Smooth muscle cell (in vitro differentiated cells): ENCODE data around the gene CEACAM21. TPM values are rescaled to one million over a fixed set of nuclear protein-coding genes. Genes with fewer than 3 reads are reported as not detected.

ENCODE experiments used
- DNase-seq: peaks from one replicate; lab custom pipeline; 2025; ENCODE audit not compliant: unreplicated experiment; lab: John Stamatoyannopoulos, UW
- H2AFZ ChIP-seq: fragments of 200-600 bp; sonication (generic); 2 replicates; pipeline ENCODE4 v1.6.0; 2016; ENCODE audit warnings: antibody characterized with exemption, low read depth, mild to moderate bottlenecking
- H3F3A ChIP-seq: fragments of 200-600 bp; sonication (generic); 2 replicates; pipeline ENCODE4 v1.6.0; 2017; ENCODE audit warnings: antibody characterized with exemption, low read depth
- H3K27ac ChIP-seq: fragments of 200-600 bp; sonication (generic); 2 replicates; pipeline ENCODE4 v1.5.1; 2016; ENCODE audit warnings: low read depth, mild to moderate bottlenecking
- H3K27me3 ChIP-seq: fragments of 200-600 bp; sonication (generic); 2 replicates; pipeline ENCODE4 v1.6.1; 2016; ENCODE audit warnings: low read depth, mild to moderate bottlenecking
- H3K36me3 ChIP-seq: fragments of 200-600 bp; sonication (generic); 2 replicates; pipeline ENCODE4 v1.5.1; 2016; ENCODE audit warnings: low read depth
- H3K4me1 ChIP-seq: fragments of 200-600 bp; sonication (generic); 2 replicates; pipeline ENCODE4 v1.5.1; 2016; ENCODE audit warnings: low read depth
- H3K4me2 ChIP-seq: fragments of 200-600 bp; sonication (generic); 2 replicates; pipeline ENCODE4 v1.6.0; 2016; ENCODE audit warnings: mild to moderate bottlenecking
- H3K4me3 ChIP-seq: fragments of 200-600 bp; sonication (generic); 2 replicates; pipeline ENCODE4 v1.5.1; 2016; ENCODE audit warnings: mild to moderate bottlenecking
- H3K79me2 ChIP-seq: fragments of 200-600 bp; sonication (generic); 2 replicates; pipeline ENCODE4 v1.6.0; 2016; ENCODE audit warnings: low read depth, mild to moderate bottlenecking
- H3K9ac ChIP-seq: fragments of 200-600 bp; sonication (generic); 2 replicates; pipeline ENCODE4 v1.6.0; 2016; ENCODE audit warnings: low read depth
- H3K9me3 ChIP-seq: fragments of 200-600 bp; sonication (generic); replicated peaks from 2 replicates; pipeline ENCODE4 v1.5.1; 2016; ENCODE audit warnings: low read depth
- H4K20me1 ChIP-seq: fragments of 200-600 bp; sonication (generic); 2 replicates; pipeline ENCODE4 v1.6.0; 2016; ENCODE audit warnings: low read depth
- WGBS: methylation state at CpG from one replicate; pipeline ENCODE4 v1.1.7; 2016; ENCODE audit warnings: low lambda C conversion rate; 5-methylcytosine and 5-hydroxymethylcytosine counted together
- polyA plus RNA-seq: library from polyadenylated mRNA; unstranded; fragments of >200 nt; fragmentation: Nextera tagmentation; extraction: Ambion mirVana; gene quantifications from 2 replicates; pipeline ENCODE4 v1.2.1, GENCODE V29; 2016
- total RNA-seq: library from RNA; depleted of rRNA; stranded (reverse); fragments of >200 nt; gene quantifications from 2 replicates; pipeline ENCODE4 v1.2.3, GENCODE V29; 2014
- TF ChIP-seq, protein P1 (sequence below): fragments of 200-600 bp; sonication (generic); IDR thresholded peaks from 2 replicates; pipeline ENCODE4 v1.5.1; 2017; ENCODE audit warnings: borderline replicate concordance, mild to moderate bottlenecking, antibody characterized with exemption; ENCODE audit not compliant: insufficient read depth, poor library complexity, severe bottlenecking

CEACAM21 gene
- total and polyA plus RNA-seq, 2 experiments from 2014 or later: not detected

DNA sequence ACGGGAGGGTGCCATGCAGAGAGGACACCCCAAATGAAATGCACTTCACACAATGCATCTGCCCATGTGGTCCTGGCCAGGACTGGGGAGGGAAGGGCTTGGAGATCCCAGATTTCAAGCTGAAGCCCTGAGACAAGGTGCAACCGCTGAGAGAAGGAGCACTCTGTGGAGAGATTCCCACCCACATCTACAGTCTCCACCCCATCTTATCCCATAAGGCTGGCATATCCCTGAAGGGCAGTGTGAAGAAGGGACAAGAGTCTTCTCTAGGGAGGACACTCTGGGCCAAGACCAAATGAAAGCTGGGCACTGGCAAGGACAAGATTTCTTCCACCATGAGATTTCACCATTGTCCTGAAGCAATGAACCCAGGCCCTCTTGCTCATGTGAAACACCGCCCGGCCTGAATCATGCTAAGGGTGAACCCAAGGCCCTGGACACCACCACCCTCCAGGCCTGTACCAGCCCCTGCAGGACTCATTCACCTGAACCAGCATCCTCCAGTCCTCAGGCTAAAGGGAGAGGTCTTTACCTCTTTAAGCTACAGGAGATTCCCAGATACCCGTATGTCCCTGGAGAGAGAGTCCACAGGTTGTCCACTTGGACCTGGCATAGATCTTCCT is 30.4 kb downstream of the CEACAM21 start:
- H3K79me2 ChIP-seq: no peaks in the 10 kb centered on the region
- H3K27ac ChIP-seq: no peak overlapping the region
- no peak overlapping the region for H3K9ac ChIP-seq
- no peaks in the 10 kb centered on the region for H3F3A ChIP-seq
- no peak overlapping the region for H3K4me3 ChIP-seq
- H3K9me3 ChIP-seq: no peaks in the 10 kb centered on the region
- H3K36me3 ChIP-seq: no peaks in the 10 kb centered on the region
- H4K20me1 ChIP-seq: no peaks in the 10 kb centered on the region
- H3K4me1 ChIP-seq: no peaks in the 10 kb centered on the region
- DNase-seq: no peak
- 69% methylated on average over 5 of the region's 5 CpGs for WGBS
- H3K27me3 ChIP-seq: no peaks in the 10 kb centered on the region
- no peak overlapping the region for H3K4me2 ChIP-seq
- TF ChIP-seq, protein P1, sequence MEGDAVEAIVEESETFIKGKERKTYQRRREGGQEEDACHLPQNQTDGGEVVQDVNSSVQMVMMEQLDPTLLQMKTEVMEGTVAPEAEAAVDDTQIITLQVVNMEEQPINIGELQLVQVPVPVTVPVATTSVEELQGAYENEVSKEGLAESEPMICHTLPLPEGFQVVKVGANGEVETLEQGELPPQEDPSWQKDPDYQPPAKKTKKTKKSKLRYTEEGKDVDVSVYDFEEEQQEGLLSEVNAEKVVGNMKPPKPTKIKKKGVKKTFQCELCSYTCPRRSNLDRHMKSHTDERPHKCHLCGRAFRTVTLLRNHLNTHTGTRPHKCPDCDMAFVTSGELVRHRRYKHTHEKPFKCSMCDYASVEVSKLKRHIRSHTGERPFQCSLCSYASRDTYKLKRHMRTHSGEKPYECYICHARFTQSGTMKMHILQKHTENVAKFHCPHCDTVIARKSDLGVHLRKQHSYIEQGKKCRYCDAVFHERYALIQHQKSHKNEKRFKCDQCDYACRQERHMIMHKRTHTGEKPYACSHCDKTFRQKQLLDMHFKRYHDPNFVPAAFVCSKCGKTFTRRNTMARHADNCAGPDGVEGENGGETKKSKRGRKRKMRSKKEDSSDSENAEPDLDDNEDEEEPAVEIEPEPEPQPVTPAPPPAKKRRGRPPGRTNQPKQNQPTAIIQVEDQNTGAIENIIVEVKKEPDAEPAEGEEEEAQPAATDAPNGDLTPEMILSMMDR: no peak
- H2AFZ ChIP-seq: no peak overlapping the region

DNA sequence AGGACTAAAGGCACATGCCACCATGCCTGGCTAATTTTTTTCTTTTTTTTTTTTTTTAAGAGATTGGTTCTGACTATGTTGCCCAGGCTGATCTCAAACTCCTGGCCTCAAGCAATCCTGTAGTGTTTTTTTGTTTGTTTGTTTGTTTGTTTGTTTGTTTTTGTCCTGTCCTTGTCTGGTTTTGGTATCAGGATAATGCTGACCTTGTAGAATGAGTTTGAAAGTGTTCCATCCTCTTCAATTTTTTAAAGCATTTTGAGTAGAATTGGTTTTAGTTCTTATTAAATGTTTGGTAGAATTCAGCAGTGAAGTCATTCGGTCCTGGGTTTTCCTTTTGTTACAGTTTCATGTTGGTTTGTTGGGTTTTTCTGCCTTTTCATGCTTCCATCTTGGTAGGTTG is 31.7 kb downstream of the CEACAM21 start:
- H3K27ac ChIP-seq: no peak overlapping the region
- no peaks in the 10 kb centered on the region for H3K36me3 ChIP-seq
- H3K9me3 ChIP-seq: no peaks in the 10 kb centered on the region
- no peak overlapping the region for H3K9ac ChIP-seq
- TF ChIP-seq, protein P1: no peak
- H3K4me1 ChIP-seq: no peaks in the 10 kb centered on the region
- no peaks in the 10 kb centered on the region for H3F3A ChIP-seq
- 68% methylated on average over 1 of the region's 1 CpG for WGBS
- DNase-seq: no peak
- no peaks in the 10 kb centered on the region for H3K79me2 ChIP-seq
- no peaks in the 10 kb centered on the region for H4K20me1 ChIP-seq
- no peak overlapping the region for H3K4me3 ChIP-seq
- H3K27me3 ChIP-seq: no peaks in the 10 kb centered on the region
- H3K4me2 ChIP-seq: no peak overlapping the region
- H2AFZ ChIP-seq: no peak overlapping the region

DNA sequence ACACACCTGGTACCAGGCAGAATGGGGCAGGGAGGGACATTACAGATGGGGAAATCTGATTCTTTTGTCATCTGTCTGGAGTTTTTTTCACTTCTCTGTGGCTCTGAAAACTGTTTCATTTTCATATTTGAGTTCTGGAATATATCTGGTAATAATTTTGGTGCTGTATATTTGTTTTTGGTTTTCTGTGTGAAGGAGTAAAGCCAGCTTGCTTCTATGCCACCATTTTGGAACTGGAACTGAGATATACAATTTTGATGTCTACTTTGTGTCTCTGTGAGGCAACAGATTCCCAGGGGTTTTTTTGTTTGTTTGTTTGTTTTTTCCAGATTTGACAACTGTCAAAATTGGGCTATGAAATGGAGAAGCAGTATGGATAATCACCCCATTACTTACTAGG is 34.8 kb downstream of the CEACAM21 start:
- no peaks in the 10 kb centered on the region for H3K27me3 ChIP-seq
- no peaks in the 10 kb centered on the region for H3K36me3 ChIP-seq
- H3F3A ChIP-seq: no peaks in the 10 kb centered on the region
- no peaks in the 10 kb centered on the region for H4K20me1 ChIP-seq
- no peak overlapping the region for H3K9ac ChIP-seq
- TF ChIP-seq, protein P1: no peak
- no peak overlapping the region for H2AFZ ChIP-seq
- no peak for DNase-seq
- H3K4me2 ChIP-seq: no peak overlapping the region
- no peaks in the 10 kb centered on the region for H3K79me2 ChIP-seq
- H3K9me3 ChIP-seq: no peaks in the 10 kb centered on the region
- H3K4me1 ChIP-seq: no peaks in the 10 kb centered on the region
- no peak overlapping the region for H3K27ac ChIP-seq
- no peak overlapping the region for H3K4me3 ChIP-seq

DNA sequence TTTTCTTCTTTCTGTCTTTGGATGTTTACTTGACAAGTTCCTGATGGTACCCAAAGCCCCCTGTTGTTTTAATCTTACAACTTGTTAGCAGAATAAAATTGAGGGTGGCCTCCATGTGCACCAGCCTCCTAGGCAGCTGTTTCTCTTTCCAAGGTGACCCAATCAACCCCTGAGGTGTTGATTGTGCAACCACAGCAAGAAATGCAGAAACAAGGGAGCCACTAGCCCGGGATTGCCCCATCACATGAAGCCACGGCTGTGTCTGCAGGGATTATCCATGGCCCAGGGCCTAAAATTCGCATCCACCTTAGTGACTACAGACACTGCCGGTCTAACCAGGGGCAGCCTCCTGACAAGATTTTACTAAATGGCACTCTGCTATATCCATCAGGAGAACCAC is 36.5 kb downstream of the CEACAM21 start:
- Histone ChIP-seq H3K4me3 (no peak overlapping the region), H3K79me2 (no peaks in the 10 kb centered on the region), H3K9ac (no peak overlapping the region), H3K27ac (no peak overlapping the region), H3K27me3 (no peaks in the 10 kb centered on the region), H3F3A (no peaks in the 10 kb centered on the region), H3K4me2 (no peak overlapping the region), H2AFZ (no peak overlapping the region), H3K36me3 (no peaks in the 10 kb centered on the region), H4K20me1 (no peaks in the 10 kb centered on the region), H3K4me1 (no peaks in the 10 kb centered on the region), H3K9me3 (no peaks in the 10 kb centered on the region)
- TF ChIP-seq, protein P1: no peak
- 72% methylated on average over 4 of the region's 4 CpGs for WGBS
- DNase-seq: no peak
